GM18867 (cell line): Measurements from ENCODE around the gene ABCA1.

Experiments used
- ATAC-seq: cut with Tn5 transposase; IDR thresholded peaks from one replicate; pipeline ENCODE4 v1.9.1; 2021; ENCODE audit warnings: mild to moderate bottlenecking, moderate library complexity; ENCODE audit not compliant: unreplicated experiment

The ABCA1 gene

DNA sequence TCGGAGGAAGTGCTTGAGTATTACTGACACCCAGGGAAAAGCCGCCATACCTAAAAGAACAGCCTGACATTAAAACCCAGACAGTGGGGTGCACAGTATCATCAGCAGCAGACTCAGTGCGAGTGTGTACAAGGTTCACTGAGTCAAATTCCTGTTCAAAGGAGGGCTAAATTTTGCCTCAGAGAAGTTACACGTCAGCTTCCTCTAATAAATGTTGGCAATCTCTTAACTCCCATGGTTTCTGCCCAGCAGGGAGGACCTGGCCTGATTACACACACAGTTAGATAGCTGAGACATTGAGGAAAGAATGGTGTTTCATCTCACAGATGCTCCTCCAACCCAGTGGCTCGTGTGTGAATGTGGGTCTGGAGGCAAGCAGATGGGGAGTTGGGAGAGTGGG, 125.8 kb downstream of the ABCA1 start:
- no peak for ATAC-seq

DNA sequence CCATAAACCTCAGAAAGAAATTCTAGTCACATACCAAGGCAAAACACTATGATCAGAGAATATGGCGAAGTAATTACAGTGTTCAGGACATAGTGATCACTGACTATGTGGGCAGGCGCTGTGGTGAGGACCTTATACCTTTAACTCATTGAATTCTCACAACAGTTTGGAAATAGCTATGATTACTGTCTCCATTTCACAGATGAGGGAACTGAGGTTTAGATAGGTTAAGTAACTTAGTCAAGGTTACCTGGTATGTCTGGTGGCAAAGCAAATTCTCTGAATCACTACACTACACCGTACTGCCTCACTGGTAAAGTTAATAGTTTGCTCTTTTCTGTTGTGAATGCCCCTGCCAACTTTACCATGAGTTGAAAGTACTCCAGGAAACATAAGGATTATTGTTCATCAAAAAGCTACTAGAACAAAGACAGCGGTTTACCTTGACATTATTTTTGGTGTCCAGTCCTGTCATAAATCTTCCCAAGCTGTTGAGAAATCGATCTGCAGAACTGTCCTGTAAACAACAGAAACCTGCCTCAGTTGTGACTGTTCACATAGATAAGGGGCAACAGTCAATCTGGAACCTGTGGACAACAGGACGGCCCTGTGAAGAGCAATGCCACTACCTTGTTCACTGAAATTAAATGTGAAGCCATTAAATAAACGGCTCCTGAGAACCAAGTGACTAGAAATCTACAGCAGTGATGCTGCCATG, 127.7 kb downstream of the ABCA1 start:
- no peak for ATAC-seq

DNA sequence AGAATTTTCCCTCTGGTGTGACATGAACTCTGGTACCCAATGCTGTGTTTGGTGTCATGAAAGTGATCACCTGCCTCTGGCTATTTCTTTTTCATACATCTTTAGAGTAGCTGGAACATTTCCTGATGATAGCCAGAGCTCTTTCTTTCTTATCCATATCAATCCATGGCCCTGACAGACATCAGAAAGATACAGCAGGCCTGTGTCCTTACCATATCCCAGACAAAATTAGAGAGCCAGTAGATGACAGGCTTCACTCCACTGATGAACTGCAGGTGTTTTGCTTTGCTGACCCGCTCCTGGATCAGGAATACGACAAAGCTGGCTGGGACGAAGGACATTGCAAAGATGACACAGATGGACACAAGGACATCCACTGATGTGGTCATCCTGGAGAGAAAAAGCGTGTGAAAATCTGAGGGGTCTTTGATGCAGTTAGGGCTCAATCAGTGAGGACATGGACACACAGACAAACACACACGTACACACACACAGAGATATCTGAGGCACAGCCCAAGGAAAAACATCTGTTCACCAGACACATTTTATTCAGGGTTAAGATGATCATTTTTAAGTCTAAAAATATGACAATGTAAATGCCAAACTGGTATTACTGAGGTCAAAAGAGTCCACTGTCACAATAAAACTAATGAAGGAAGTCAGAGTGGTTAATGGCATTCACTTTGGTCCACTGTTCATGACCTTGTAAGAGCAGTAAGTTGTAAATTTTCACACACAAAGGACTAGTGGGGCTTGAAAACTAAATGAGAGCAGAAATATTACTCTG, 129.6 kb downstream of the ABCA1 start:
- no peak for ATAC-seq

DNA sequence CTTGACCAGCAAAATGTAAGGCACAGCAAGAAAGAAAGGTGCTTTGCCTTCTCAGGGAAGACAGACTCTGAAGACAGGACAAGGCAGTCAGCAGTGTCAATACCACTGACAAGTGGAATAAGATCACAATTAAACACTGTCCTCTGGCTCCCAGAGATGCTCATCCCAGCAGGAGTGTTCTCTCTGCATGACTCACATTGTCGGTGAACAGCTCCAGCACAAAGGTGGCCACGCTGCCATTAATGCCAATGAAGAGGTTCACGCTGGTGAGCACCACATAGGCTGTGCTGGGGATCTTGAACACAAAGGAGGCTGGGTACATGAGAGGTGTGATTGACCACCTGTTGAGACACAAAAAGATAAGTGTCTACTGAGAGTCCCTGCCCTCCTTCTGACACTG, 132.1 kb downstream of the ABCA1 start:
- ATAC-seq: no peak

DNA sequence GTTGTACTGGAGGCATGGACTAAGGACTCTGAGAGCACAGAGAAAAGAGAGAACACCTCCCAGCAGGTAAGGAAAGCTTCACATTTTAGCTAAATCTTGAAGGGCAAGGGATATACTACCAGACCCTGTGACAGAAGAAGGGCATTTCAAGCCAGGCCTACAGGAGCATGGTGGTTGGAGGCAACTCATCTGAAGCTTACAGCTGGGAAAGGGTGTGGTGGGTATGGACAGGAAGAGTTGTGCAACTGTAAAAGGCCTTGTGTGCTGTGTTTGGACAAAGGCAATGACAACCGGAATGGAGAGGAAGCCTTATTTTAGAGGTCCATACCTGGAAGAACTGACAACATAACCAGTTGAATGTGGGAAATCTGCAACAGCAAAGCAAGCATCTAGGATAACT, 132.9 kb downstream of the ABCA1 start:
- no peak for ATAC-seq

DNA sequence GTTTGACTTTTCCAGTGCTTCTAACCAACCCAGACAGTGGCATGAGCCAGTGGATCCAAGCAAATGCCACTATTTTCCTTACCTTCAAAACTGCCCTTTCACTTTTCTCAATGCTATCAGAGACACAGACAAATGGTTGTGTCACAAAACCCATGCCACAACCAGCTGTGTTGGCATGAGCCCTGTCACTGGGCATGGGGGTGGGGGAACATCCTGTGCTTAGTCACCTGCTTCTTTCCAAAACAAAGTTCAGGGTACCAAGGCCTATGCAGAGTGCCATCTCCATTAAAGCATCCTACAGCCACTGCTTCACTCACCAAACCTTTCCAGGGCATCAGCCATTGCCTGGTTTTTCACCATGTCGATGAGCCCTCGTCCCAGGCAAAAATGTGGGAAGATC, 133.9 kb downstream of the ABCA1 start:
- no peak for ATAC-seq

DNA sequence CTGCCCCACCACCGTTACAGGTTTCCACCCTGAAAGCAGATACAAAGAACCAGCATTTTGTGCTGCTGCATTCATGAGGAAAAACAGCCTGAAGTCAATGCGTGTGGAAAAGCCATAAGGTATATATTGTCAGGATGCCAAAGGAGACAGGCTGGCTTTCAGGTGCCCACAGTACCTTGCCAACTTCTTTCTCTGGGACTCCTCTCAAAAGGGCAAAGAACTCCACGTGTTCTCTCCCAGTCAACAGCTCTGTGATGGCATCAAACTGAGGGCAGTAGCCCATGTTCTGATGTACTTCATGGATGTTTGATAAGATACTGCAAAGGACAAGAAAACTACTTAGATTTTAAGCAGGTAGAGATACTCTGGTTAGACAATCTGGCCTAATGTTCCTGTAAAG, 139.7 kb downstream of the ABCA1 start:
- ATAC-seq: no peak

DNA sequence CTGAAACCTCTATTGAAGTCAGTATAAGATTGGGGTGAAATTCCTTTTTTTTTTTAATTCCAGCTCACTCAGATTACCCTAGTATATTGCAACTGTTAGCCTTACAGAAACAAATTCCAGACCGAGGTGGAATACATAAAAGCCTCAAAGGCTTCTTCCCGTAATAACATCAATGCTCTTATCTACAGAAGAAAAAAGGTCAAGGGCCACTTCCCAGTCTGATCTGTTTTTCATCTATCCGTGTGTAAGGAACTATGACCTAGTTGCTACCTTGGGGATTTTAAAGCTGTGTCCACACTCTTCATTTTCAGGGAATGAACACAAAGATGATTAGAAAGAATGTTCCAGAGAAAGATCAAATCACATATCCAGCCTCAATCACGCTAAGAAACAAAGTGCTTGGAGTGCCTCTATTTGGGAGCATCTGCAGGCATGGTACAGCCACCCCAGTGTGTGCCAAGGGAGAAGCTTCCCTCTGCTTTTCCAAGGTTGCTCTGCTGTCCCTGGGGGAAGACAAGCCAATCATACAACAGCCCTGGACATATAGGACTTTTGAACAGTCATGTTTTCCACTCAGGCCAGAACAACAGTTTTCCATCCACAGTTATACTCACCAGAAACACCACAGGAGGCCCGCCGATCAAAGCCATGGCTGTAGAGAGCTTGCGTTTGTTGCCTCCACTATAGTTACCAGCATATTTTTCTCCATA, 140.5 kb downstream of the ABCA1 start:
- ATAC-seq: no peak

DNA sequence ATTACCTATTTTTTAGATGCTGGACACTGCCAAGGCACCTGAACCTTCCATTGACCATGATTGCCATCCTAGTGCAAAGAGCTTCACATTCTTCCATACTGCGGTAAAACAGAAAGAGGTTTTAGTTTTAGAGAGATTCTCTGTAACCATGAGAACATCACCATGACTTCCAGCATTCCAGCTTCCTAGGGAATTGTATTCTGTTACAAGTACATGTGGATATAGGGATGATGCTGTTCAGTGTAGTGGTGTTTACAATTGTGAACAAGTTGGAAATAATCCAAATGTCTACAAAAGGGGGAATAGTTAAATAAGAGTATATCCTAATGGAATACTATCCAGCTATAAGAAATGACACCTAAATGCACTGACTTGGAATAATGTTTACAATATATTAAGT, 141.7 kb downstream of the ABCA1 start:
- ATAC-seq: no peak

DNA sequence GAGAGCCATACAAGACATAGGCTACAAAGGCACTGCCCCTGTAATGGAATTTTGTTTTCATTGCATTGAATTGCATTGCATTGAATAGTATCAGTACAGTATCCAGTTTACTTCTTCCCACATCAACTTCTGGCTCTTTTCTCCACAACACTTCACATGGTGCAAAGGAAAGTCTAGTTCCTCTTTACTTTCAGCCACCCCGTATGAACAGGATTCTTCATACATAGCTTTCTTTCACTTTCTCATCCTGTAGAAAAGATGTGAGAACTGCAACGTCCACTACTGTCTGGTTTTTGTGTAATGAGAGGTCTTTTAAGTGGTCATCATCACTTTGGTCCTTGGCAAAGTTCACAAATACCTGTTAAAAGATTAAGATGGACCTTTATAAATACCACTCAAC, 143.9 kb downstream of the ABCA1 start:
- ATAC-seq: peak; percentile 92

DNA sequence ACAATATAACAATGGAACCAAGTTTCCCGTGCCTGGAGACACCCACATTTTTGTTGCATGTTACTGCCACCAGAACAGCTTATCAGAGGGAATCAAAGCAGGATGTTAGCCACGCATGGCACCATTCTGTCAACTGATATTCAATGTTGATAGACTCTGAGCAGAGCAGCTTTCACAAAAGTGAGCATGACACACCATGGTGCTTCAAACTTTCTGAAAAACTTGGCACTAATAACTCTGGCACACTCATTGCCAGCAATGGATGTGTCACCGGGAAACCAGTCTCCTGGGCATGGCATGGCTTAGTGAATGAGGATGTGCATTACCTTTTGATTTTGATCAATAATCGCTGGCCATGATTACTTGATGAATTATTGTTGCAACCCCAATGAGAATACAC, 144.4 kb downstream of the ABCA1 start:
- ATAC-seq: no peak

DNA sequence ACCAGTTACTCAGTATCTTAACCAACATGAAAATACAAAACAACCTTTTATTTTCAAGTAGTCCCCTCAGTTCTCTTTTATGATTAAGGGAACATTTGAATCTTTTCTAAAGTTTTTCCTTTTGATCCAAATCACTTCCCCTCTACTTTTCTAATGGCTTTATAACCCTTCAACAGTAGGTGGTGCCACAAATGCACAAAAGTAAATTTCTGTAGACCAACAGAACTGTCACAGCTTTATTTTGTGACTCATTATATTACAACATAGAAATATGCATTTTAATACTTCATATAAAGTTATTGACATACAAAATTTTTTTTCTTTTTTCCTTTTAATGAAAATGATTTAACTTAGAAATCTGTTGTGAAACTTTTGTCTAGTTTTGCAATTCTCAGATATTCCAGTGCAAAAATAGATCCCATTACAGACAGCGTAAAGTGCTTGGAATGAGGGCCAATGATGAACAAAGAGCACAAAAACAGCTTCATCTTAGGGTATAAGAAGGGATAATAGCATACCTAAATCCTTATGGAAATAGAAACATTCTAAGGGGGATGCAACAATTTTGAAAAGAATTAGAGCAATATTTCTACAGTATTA, 147.1 kb downstream of the ABCA1 start:
- no peak for ATAC-seq

DNA sequence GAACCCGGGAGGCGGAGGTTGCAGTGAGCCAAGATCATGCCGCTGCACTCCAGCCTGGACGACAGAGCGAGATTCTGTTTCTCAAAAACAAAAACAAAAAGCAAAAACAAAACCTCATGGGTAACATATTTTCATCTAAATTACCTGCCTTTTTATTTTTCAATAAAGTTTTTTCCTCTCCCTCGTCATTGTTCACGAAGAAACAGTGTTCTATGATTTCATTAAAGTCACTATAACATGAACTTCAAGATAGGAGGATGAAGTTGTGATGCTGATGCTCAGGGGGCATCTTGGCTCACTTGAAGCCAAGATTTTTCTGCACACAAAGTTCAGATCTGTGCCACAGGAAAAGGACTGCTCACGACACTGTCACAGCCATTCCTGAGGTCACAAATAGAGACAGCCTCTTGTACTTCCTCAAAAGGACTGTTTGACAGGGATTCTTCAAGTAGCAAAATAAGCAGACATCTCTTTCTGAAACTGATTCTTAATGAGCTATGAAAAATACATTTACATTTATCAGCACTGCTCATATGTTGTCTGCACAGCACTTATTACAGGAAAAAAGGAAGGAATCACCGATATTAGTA, 147.9 kb downstream of the ABCA1 start:
- ATAC-seq: no peak

DNA sequence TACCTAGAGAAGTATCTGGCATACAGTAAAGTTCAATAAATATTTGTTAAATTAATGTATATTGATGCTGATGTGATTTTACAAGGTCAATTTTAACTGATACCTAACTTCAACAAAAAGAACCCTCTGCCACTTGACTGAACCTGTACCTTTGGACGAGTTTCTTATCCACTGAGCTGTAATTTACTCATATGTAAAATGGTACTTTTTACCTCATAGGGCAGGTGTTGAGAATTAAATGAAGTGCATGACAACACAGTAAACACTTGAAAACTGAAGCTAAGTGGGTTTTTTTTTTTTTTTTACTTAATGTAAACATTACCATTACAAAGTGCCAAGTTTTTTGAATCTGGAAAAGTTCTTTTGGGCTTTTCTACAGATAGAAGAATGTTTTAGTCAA, 148.6 kb downstream of the ABCA1 start:
- ATAC-seq: no peak

DNA sequence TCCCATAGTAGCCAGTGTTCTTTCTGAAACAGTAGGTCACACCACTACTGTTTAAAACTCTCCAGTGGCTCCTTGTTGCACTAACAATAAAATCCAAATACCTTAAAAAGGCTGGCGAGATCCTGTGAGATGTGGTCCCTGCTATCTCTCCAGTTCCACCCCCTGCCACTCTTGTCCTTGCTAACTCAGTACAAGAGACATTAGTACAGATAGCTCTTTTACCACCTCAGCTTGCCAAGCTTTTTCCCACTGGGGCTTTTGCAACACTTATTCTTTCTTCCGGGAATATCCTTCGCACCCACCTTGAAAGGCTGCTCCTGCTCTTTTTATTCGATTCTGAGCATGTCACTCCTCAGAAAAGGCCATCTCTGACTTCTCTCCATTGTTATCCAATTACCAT, 149.2 kb downstream of the ABCA1 start:
- no peak for ATAC-seq

DNA sequence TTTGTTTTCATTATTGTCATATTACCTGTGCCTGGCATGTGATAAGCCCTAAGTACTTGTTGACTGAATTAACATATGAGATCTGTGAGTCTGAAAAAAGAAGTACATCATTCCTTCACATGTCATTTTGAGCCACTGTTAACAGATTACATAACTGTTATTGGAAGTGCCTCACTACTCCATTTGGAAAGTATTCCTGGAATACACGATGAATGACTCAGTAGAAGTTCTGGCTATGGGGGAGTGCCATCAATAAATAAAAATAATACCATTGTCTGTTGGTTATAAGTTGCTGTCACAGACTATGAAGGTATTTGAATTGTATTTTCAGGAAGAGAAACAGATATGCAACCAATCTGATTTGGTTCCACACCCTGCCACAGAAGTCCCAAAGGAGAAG, 151.2 kb downstream of the ABCA1 start:
- ATAC-seq: no peak

DNA sequence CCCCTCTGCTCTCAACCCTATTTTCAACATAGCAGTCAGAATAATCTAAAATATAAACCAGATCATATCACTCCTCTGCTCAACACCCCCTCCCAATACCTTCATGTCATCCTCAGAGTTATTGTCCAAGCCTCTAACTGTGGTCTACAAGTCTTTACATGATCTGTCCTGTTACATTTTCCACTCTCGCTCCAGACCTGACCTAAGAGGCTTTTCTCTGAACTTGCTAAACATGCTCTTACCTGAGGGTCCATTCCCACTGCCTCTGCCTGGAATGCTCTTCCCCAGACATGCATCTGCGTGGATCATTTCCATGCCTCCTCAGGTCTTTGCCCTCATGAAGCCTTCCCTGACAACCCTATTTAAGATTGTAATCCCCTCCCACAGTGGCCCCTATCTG, 152.0 kb downstream of the ABCA1 start:
- no peak for ATAC-seq

DNA sequence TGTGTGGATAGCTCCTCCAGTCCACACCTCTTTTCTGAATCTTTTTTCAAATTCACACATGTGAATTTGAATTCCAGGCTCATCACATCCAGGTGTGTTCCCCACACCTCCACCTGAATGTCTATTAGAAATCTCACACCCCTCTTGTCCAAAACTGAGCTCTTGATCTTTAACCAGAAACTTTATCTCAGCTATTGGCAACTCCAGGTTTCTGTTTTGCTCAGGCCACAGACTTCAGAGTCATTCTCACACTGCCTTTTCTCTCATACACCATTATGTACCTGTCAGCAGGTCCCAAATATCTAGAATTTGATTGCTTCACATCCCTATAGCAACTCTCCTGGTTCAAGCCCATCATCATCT, 152.4 kb downstream of the ABCA1 start:
- peak; percentile 80 for ATAC-seq

DNA sequence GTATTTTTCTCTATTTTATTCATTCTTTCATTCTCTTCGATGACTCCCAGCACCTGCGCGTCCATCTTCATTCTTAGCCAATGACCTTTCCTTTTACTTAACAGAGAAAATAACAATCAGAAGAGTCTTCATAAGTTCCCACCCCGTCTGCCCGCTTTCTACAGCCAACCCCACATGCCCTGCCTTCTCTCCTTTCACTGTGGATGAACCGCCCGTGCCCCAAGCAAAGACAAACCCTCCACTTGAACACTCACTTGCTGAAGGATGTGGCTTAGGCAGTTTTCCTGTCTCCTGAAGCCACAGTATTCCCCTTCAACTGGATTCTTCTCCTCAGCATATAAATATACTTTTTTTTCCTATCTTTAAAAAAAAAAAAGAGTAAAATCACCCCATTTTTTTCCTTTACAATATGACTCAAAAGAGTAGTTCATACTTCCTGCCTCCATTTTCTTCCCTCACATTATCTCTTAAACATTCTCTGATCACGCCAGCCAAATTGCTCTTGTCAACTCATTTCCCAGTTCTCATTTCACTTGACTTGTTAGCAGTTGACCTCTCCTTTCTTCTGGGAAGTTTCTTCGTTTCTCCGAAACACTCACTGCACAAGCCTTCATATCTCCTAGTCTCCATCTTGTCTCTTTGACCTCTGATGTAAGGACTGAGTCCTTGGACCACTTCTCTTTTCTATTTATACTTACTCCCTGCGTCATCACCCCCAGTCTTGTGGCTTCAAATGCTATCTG, 153.0 kb downstream of the ABCA1 start:
- ATAC-seq: peak; percentile 92

DNA sequence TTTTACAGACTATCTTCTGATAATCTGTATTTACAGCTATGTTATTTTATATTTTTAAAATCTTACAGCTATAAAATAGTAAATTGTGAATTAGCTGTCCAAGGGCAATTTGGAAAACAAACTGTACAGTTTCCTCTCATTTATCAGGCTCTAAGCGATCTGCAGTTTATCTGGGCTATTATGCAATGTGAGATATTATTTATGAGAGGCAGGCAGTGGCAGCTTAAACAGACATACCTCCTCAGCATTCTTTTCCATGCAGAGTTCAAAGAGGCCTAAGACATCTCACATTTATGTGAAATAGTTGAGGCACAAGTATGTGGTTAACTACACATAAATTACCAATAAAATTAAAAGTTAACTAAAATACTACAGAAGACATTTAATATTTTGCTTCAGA, 153.8 kb downstream of the ABCA1 start:
- ATAC-seq: no peak
